ENCODE data around the gene SLC25A24. TPM values are rescaled to one million over a fixed set of nuclear protein-coding genes. Genes with fewer than 3 reads are reported as not detected.
"Not testable (repeated sequence)": the region's sequence is repeated elsewhere in the genome, so short reads cannot be mapped to it uniquely, and the experiment has no call there.

The SLC25A24 gene
- 1 to 10 TPM; 6.0 to 9.7 (median 6.1) TPM for total RNA-seq

GRCh38 chr1:108199781-108200686 is at the start of gene SLC25A24:
Gene SLC25A24, minus strand, starts transcription at chr1:108200343. Its CDS starts 205 bp downstream, at chr1:108200138.
- DNase-seq (peak; percentile 53), ATAC-seq (peak; percentile 98)
- Mint-ChIP-seq H3K36me3 (ENCODE audit: insufficient read depth) (peaks cover 3% of the 10 kb centered on the region), H3K9me3 (no peaks in the 10 kb centered on the region), H3K27me3 (ENCODE audit: low read depth) (no peaks in the 10 kb centered on the region), H3K4me1 (ENCODE audit: low read depth) (peaks cover 30% of the 10 kb centered on the region), H3K4me3 (peak within 1 kb of the TSS; percentile 89)

DNA sequence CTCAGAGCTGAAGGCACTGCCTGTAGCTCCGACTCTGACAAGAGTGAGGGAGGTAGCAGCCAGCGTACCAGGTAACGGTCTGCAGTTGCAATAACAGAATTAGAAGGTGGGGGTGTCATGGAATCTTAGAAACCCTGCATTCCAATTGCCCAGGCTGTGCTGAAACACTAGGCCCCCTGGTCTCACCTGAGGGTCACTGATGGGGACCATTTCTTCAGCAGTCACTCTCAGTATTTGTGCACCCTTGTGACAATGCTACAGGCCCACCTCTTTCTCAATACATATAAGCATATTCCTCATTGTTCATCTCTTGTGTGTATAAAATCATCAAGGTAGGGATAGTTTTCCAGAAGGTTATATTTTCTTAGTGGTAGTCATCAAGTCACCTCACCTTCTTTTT is 43.8 kb upstream of the SLC25A24 start, which contains the start of gene NBPF4:
Gene NBPF4 (minus strand): TSS at position 101 of the 400 bp plus-strand sequence. CDS start 315 bp downstream, outside the sequence.
- not testable (repeated sequence) for ATAC-seq; H3K27me3 Mint-ChIP-seq (ENCODE audit: low read depth); H3K4me1 Mint-ChIP-seq (ENCODE audit: low read depth); DNase-seq; H3K36me3 Mint-ChIP-seq (ENCODE audit: insufficient read depth); H3K4me3 Mint-ChIP-seq; H3K9me3 Mint-ChIP-seq

DNA sequence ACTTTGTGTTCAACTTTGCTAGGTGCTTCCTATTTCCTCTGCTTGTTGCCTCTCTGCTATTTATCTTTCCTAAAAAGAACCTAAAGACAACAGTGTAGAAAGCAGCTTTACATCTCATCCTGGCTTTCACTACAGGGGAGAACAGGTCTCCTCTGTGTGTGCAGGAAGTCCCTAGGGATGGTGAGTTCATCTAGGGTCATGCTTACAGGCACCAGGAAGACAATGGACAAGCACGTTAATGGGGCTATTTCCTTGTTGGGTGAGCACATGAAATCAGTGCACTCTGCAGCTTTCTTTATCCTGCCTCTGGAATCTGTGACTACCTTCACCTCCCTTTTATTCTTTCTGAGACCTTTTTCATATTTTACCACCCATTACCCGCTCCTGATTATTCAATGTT is 39.3 kb upstream of the SLC25A24 start:
- H3K27me3 Mint-ChIP-seq (ENCODE audit: low read depth); ATAC-seq; H3K9me3 Mint-ChIP-seq; H3K4me1 Mint-ChIP-seq (ENCODE audit: low read depth); H3K36me3 Mint-ChIP-seq (ENCODE audit: insufficient read depth); DNase-seq; H3K4me3 Mint-ChIP-seq: not testable (repeated sequence)

- not testable (repeated sequence) for H3K4me1 Mint-ChIP-seq (ENCODE audit: low read depth); H3K9me3 Mint-ChIP-seq; H3K4me3 Mint-ChIP-seq; H3K27me3 Mint-ChIP-seq (ENCODE audit: low read depth); H3K36me3 Mint-ChIP-seq (ENCODE audit: insufficient read depth); DNase-seq
- ATAC-seq: peak; percentile 67 to 69
These were observed 35.2 kb upstream of the SLC25A24 start for GRCh38 chr1:108235308-108235707.

DNA sequence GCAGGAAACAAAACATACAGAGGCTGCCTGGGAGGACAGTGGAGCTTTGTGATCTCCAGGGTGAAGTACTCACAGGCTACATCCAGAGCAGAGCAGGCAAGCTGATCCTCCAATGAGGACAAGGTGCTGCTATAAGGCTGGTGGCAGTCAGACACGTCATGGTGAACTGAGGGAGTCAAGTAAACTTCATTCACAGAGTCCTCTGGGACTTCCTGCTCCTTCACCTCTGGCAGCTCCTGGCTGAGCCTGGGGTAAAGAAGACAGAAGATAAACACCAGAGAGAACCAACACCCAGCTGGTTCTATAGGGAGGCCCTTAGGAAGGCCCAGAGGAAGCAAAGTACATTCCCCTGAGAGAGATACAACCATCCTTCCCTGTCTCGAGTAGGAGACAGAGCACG is 32.0 kb upstream of the SLC25A24 start:
- not testable (repeated sequence) for H3K36me3 Mint-ChIP-seq (ENCODE audit: insufficient read depth); DNase-seq; H3K9me3 Mint-ChIP-seq; H3K4me3 Mint-ChIP-seq; ATAC-seq; H3K4me1 Mint-ChIP-seq (ENCODE audit: low read depth); H3K27me3 Mint-ChIP-seq (ENCODE audit: low read depth)

DNA sequence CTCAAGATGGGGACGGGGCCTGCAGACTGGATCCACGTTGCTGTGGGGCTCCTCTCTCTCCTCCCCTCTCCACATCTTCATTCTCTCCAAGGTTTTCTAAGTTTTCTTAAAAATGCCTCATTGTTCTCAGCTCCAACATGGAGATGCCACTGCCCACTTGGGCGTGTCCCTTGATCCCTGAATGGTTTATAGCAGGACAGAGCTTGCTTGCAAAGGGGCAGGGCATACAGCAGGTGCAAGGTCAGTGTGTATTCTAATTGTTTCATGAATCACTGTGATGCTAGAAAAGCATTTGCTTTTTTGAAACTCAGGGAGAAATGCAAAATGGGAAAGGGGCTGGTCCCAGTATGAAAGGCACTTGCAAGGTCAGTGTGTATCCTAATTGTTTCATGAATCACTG is 29.8 kb upstream of the SLC25A24 start:
- H3K9me3 Mint-ChIP-seq; DNase-seq; H3K4me3 Mint-ChIP-seq; ATAC-seq; H3K4me1 Mint-ChIP-seq (ENCODE audit: low read depth); H3K27me3 Mint-ChIP-seq (ENCODE audit: low read depth); H3K36me3 Mint-ChIP-seq (ENCODE audit: insufficient read depth): not testable (repeated sequence)

DNA sequence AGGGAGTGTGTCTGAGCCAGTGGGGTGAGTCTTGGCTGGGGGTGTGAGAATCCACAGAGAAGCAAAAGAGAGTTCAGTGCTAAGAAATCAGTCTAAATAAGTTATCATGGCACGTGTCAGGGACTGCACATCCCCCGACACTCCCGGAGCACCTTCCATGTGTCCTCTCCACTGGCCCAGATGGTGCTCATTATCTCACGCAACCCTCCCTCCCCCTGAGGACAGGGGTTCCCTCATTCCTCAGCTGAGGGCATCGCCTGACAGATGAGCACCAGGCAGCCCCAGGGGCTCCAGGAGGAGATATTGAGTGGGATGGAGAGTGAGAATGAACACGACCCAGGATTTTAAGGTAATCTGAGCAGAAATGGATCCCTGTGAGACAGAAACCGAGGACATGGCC is 27.6 kb upstream of the SLC25A24 start:
- not testable (repeated sequence) for H3K4me3 Mint-ChIP-seq; H3K4me1 Mint-ChIP-seq (ENCODE audit: low read depth); DNase-seq; H3K9me3 Mint-ChIP-seq; H3K27me3 Mint-ChIP-seq (ENCODE audit: low read depth); ATAC-seq; H3K36me3 Mint-ChIP-seq (ENCODE audit: insufficient read depth)

GRCh38 chr1:108226855-108227254 is 26.7 kb upstream of the SLC25A24 start:
- not testable (repeated sequence) for ATAC-seq; H3K9me3 Mint-ChIP-seq; H3K4me1 Mint-ChIP-seq (ENCODE audit: low read depth); H3K27me3 Mint-ChIP-seq (ENCODE audit: low read depth); H3K36me3 Mint-ChIP-seq (ENCODE audit: insufficient read depth); H3K4me3 Mint-ChIP-seq; DNase-seq

DNA sequence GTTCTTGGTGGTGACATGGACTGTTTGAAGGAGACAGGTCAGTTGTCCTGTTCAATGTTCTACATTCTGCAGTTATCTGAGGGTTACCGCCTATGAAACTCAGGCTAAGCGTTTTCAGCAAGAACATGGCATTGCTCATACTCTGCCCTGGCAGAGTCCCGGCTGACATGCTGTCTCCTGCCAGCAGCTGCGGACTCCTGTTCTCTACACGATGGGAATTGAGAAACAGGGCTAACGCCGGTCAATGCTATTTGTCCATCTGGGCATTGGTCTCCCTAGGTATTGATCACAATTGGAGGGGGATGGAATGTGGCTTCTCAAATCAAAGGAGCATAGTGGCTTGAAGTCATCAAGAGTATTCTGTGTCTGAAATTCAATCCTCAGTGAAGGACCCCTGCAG is 23.1 kb upstream of the SLC25A24 start:
- not testable (repeated sequence) for H3K9me3 Mint-ChIP-seq; H3K27me3 Mint-ChIP-seq (ENCODE audit: low read depth); ATAC-seq; H3K4me3 Mint-ChIP-seq; H3K4me1 Mint-ChIP-seq (ENCODE audit: low read depth); DNase-seq; H3K36me3 Mint-ChIP-seq (ENCODE audit: insufficient read depth)

DNA sequence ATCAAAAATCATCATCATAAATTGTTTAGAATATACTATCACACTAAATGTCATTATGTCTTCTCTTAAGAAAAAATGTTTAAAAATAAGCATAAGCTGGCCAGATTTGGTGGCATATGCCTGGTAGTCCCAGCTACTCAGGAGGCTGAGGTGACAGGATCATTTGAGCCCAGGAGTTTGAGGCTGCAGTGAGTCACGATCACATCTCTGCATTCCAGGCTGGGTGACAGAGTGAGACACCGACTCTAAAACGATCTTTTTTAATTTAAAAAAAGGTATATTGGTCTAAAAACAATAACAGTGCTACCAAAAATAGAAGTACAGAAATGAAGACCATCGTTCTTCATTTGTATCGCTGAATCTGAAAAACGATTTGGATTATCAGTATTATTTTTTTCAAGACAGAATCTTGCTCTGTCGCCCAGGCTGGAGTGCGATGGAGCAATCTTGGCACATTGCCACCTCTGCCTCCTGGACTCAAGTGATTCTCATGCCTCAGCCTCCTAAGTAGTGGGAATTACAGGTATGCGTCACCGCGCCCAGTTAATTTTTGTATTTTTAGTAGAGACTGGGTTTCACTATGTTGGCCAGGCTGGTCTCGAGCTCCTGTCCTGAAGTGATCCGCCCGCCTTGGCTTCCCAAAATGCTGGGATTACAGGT is 17.5 kb upstream of the SLC25A24 start:
- H3K4me3 Mint-ChIP-seq; H3K4me1 Mint-ChIP-seq (ENCODE audit: low read depth); H3K27me3 Mint-ChIP-seq (ENCODE audit: low read depth); H3K9me3 Mint-ChIP-seq; DNase-seq; ATAC-seq; H3K36me3 Mint-ChIP-seq (ENCODE audit: insufficient read depth): not testable (repeated sequence)

DNA sequence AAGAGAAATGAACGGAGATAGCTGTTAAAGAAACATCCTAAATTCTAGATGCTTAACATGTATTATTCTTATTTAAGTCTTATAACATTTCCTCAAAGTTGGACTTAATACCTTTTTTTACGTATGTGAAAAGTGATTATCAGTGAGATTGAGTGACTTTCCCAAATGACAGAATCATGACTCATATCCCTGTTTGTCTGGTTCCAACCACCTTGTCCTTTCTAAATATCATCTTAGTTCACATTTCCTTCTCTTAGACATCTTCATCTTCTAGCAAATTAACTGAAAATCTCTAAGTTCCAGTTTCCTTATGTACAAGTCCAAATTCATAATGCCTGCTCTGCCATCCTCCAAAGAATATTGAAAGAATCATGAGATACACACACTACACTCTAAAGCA is 16.9 kb upstream of the SLC25A24 start:
- ATAC-seq: peak in 1 of 2 donors; percentile 38
- not testable (repeated sequence) for H3K36me3 Mint-ChIP-seq (ENCODE audit: insufficient read depth); H3K9me3 Mint-ChIP-seq; H3K4me1 Mint-ChIP-seq (ENCODE audit: low read depth); H3K27me3 Mint-ChIP-seq (ENCODE audit: low read depth); H3K4me3 Mint-ChIP-seq; DNase-seq

DNA sequence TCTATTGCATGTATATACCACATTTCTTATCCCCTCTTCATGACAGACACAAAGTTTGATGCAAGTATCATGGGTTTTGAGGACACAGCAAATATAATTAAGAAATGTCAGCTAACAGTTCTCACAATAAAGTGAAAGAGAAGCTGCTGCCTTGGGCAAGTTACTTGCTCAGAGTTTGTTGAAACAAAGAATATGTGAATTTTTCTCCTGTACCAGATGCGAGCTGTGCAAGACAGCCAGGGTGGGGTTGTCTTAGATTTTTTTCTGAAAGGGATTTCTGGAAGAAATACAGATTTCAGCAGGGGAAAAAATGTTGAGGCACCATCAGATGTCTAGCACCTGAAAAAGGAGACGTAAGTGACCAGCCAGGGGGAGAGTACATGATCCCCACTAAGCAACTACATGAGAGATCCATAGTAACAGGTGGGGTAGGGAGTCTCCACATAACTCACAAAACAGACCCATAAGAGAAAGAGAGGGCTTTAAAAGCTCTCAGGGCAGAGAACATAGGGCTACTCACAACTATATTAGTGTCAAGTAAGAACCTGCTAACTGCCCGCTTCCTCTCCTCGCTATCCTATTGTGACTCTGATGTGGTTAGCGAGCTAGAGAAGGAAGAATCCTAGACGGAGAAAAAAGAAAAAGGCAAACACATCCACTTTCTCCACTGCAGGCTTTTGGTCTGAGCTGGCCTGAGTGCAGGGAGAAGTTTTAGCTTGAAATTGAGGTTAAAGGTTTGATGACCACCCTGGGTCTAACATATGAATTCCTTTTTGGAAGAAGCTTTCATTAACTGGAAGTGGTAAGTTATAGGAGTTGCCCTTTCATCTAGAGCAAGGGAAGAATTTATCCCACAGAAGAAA is 16.1 kb upstream of the SLC25A24 start:
- not testable (repeated sequence) for ATAC-seq; H3K9me3 Mint-ChIP-seq; H3K4me3 Mint-ChIP-seq; H3K36me3 Mint-ChIP-seq (ENCODE audit: insufficient read depth); DNase-seq; H3K4me1 Mint-ChIP-seq (ENCODE audit: low read depth)
- H3K27me3 Mint-ChIP-seq (ENCODE audit: low read depth): peaks cover 12% of the 10 kb centered on the region

DNA sequence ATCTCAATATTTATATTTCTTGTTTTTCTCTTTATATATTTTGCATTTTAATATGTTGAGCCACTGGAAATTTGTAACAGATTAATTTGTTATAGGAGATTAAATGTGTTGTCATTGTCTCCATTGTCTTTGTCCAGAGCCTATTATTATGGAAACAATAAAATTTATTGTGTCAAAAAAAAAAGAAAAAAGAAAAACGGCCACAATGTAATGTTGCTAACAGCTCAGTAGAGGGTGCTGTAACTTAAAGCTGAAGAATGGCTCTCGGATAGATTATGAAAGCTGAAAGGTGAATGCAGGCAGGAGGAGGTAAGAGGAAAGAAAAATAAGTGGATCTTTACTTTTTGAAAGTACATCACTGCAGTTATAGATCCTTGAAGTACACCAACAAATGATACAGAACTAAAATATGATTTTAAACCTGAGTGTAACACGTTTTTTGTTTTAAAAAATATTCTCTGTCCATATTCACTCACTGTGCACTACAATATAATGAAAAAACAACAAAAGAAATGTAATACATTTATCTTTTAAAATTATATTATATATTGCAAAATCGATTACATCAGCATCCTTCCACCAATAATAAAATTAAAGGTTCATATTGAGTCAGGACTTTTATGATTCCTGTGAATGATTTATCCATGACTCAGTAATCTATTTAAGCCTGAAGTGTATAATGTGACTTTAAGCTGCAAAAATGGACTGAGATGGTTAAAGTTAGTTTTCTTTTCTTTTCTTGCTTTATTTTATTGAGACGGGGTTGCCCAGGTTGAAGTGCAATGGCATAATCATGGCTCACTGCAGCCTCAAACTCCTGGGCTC is 14.7 kb upstream of the SLC25A24 start:
- H3K4me1 Mint-ChIP-seq (ENCODE audit: low read depth); H3K36me3 Mint-ChIP-seq (ENCODE audit: insufficient read depth); H3K9me3 Mint-ChIP-seq; ATAC-seq; H3K4me3 Mint-ChIP-seq; DNase-seq: not testable (repeated sequence)
- H3K27me3 Mint-ChIP-seq (ENCODE audit: low read depth): peaks cover 18% of the 10 kb centered on the region
